ENCODE results near the gene CRACDL. TPM values are rescaled to one million over a fixed set of nuclear protein-coding genes. Genes with fewer than 3 reads are reported as not detected.

CRACDL gene
- total and polyA plus RNA-seq, 2 of the 13 experiments (the other 11 are each of a cell fraction or from before 2014, with no cell fraction given), result 0.15 to 0.26 TPM

- TF ChIP-seq ZBTB1 (CRISPR knock-in tag; IDR thresholded peaks at IDR 0.05; ENCODE audit: borderline replicate concordance) (no peak), HOXD1 (CRISPR knock-in tag; IDR thresholded peaks at IDR 0.05) (0 out of 2 replicates have a peak, but pooled peaks have one; percentile 25), CBX5 (CRISPR knock-in tag; IDR thresholded peaks at IDR 0.05; ENCODE audit: borderline replicate concordance) (no peak; the same call in 1 of the 2 replicates), CCAR2 (optimal IDR thresholded peaks at IDR 0.05; ENCODE audit: low read depth, low read length) (no peak), RBM39 (IDR thresholded peaks at IDR 0.05; ENCODE audit: low read depth, low read length, poor library complexity, severe bottlenecking) (no peak), NKX3-1 (CRISPR knock-in tag; IDR thresholded peaks at IDR 0.05) (no peak), ZNF296 (CRISPR knock-in tag; conservative IDR thresholded peaks at IDR 0.05) (no peak), SMARCC2 (IDR thresholded peaks at IDR 0.05) (no peak), ZNF317 (CRISPR knock-in tag; IDR thresholded peaks at IDR 0.05) (peak; percentile 60), RARA (CRISPR knock-in tag; IDR thresholded peaks at IDR 0.05) (peak; percentile 54; the same call in 1 of the 2 replicates), HIC2 (CRISPR knock-in tag; IDR thresholded peaks at IDR 0.05; ENCODE audit: low read depth) (peak; percentile 87), SIN3B (IDR thresholded peaks at IDR 0.05; ENCODE audit: low read length) (no peak), ZFP62 (CRISPR knock-in tag; IDR thresholded peaks at IDR 0.05) (no peak), PTBP1 (IDR thresholded peaks at IDR 0.05; ENCODE audit: low read depth, low read length, poor library complexity, severe bottlenecking) (no peak), ZNF329 (CRISPR knock-in tag; IDR thresholded peaks at IDR 0.05; ENCODE audit: low read depth) (0 out of 2 replicates have a peak, but pooled peaks have one; percentile 59), NFKB2 (CRISPR knock-in tag; IDR thresholded peaks at IDR 0.05; ENCODE audit: borderline replicate concordance) (no peak), HBP1 (CRISPR knock-in tag; IDR thresholded peaks at IDR 0.05; ENCODE audit: low read depth) (no peak), PRPF4 (IDR thresholded peaks at IDR 0.05; ENCODE audit: low read depth, low read length, poor library complexity, severe bottlenecking) (no peak), SAFB2 (CRISPR knock-in tag; IDR thresholded peaks at IDR 0.05; ENCODE audit: borderline replicate concordance, low read depth) (no peak)
- TF ChIP-seq, protein P1, sequence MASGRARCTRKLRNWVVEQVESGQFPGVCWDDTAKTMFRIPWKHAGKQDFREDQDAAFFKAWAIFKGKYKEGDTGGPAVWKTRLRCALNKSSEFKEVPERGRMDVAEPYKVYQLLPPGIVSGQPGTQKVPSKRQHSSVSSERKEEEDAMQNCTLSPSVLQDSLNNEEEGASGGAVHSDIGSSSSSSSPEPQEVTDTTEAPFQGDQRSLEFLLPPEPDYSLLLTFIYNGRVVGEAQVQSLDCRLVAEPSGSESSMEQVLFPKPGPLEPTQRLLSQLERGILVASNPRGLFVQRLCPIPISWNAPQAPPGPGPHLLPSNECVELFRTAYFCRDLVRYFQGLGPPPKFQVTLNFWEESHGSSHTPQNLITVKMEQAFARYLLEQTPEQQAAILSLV (CRISPR knock-in tag; IDR thresholded peaks at IDR 0.05; ENCODE audit: borderline replicate concordance), result peak; percentile 66; the same call in 1 of the 2 replicates
- TF ChIP-seq, protein P2, sequence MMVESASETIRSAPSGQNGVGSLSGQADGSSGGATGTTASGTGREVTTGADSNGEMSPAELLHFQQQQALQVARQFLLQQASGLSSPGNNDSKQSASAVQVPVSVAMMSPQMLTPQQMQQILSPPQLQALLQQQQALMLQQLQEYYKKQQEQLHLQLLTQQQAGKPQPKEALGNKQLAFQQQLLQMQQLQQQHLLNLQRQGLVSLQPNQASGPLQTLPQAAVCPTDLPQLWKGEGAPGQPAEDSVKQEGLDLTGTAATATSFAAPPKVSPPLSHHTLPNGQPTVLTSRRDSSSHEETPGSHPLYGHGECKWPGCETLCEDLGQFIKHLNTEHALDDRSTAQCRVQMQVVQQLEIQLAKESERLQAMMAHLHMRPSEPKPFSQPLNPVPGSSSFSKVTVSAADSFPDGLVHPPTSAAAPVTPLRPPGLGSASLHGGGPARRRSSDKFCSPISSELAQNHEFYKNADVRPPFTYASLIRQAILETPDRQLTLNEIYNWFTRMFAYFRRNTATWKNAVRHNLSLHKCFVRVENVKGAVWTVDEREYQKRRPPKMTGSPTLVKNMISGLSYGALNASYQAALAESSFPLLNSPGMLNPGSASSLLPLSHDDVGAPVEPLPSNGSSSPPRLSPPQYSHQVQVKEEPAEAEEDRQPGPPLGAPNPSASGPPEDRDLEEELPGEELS (CRISPR knock-in tag; IDR thresholded peaks at IDR 0.05), result no peak; the same call in 1 of the 2 replicates
- TF ChIP-seq, protein P3, sequence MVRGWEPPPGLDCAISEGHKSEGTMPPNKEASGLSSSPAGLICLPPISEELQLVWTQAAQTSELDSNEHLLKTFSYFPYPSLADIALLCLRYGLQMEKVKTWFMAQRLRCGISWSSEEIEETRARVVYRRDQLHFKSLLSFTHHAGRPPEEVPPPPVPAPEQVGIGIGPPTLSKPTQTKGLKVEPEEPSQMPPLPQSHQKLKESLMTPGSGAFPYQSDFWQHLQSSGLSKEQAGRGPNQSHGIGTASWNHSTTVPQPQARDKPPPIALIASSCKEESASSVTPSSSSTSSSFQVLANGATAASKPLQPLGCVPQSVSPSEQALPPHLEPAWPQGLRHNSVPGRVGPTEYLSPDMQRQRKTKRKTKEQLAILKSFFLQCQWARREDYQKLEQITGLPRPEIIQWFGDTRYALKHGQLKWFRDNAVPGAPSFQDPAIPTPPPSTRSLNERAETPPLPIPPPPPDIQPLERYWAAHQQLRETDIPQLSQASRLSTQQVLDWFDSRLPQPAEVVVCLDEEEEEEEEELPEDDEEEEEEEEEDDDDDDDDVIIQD (CRISPR knock-in tag; IDR thresholded peaks at IDR 0.05; ENCODE audit: low read depth), result no peak
These were observed 24.5 kb downstream of the CRACDL start (continued) for GRCh38 chr2:98911376-98912154.
